HEK293T (cell line): ENCODE results near the gene PEX3.

Source experiments
- CTCF ChIA-PET: fragments of 350-600 bp; formaldehyde crosslinking; extraction: SDS; loops from one replicate; lab custom pipeline; 2021; ENCODE audit warnings: antibody characterized with exemption, inconsistent platforms; lab: Yijun Ruan, JAX
- POLR2A ChIA-PET: fragments of 350-600 bp; formaldehyde crosslinking; extraction: SDS; loops from one replicate; lab custom pipeline; 2020; ENCODE audit warnings: antibody characterized with exemption, inconsistent platforms; lab: Yijun Ruan, JAX
- DNase-seq: peaks from one replicate; pipeline ENCODE4 v3.0.0; 2012; ENCODE audit warnings: mixed read lengths; ENCODE audit errors: extremely low spot score
- ARNT ChIP-seq: fragments of 450-650 bp; IDR thresholded peaks from 2 replicates; pipeline ENCODE4 v1.6.1; 2017; ENCODE audit warnings: mild to moderate bottlenecking
- BHLHE40 ChIP-seq: fragments of 450-650 bp; IDR thresholded peaks from 2 replicates; pipeline ENCODE4 v1.6.1; 2016; ENCODE audit warnings: mild to moderate bottlenecking, moderate library complexity, borderline replicate concordance
- CTBP1 ChIP-seq: fragments of 450-650 bp; IDR thresholded peaks from 2 replicates; pipeline ENCODE4 v1.6.1; 2016; ENCODE audit warnings: borderline replicate concordance
- ELF4 ChIP-seq: fragments of 450-650 bp; IDR thresholded peaks from 2 replicates; pipeline ENCODE4 v1.6.1; 2017; ENCODE audit warnings: antibody characterized with exemption
- FOXA1 ChIP-seq: fragments of 450-650 bp; IDR thresholded peaks from 2 replicates; pipeline ENCODE4 v1.6.1; 2016; ENCODE audit warnings: mild to moderate bottlenecking
- FOXK2 ChIP-seq: fragments of 450-650 bp; IDR thresholded peaks from 2 replicates; pipeline ENCODE4 v1.6.1; 2016; ENCODE audit warnings: mild to moderate bottlenecking
- FOXM1 ChIP-seq: fragments of 450-650 bp; IDR thresholded peaks from 2 replicates; pipeline ENCODE4 v1.6.1; 2017; ENCODE audit warnings: mild to moderate bottlenecking, borderline replicate concordance
- HDGF ChIP-seq: fragments of 450-650 bp; IDR thresholded peaks from 2 replicates; pipeline ENCODE4 v1.6.1; 2017; ENCODE audit warnings: antibody characterized with exemption, borderline replicate concordance
- L3MBTL2 ChIP-seq: fragments of 450-650 bp; conservative IDR thresholded peaks from 2 replicates; pipeline ENCODE4 v1.6.1; 2016; ENCODE audit warnings: mild to moderate bottlenecking
- LEF1 ChIP-seq: fragments of 450-650 bp; IDR thresholded peaks from 2 replicates; pipeline ENCODE4 v1.6.1; 2017; ENCODE audit warnings: mild to moderate bottlenecking, borderline replicate concordance
- NFRKB ChIP-seq: fragments of 450-650 bp; IDR thresholded peaks from 2 replicates; pipeline ENCODE4 v1.6.1; 2016; ENCODE audit warnings: mild to moderate bottlenecking, moderate library complexity
- PKNOX1 ChIP-seq: fragments of 450-650 bp; IDR thresholded peaks from 2 replicates; pipeline ENCODE4 v1.6.1; 2016
- SP1 ChIP-seq: fragments of 450-650 bp; IDR thresholded peaks from 2 replicates; pipeline ENCODE4 v1.6.1; 2017
- SUZ12 ChIP-seq: fragments of 450-650 bp; IDR thresholded peaks from 2 replicates; pipeline ENCODE4 v1.6.1; 2016; ENCODE audit warnings: mild to moderate bottlenecking
- TARDBP ChIP-seq: fragments of 450-650 bp; IDR thresholded peaks from 2 replicates; pipeline ENCODE4 v1.6.1; 2016
- ZNF384 ChIP-seq: fragments of 450-650 bp; IDR thresholded peaks from 2 replicates; pipeline ENCODE4 v1.6.1; 2016

PEX3 gene

GRCh38 chr6:143485967-143486366 is 35.4 kb downstream of the PEX3 start:
- ChIA-PET CTCF (no interaction called here), POLR2A (no interaction called here)
- no peak for DNase-seq
- TF ChIP-seq LEF1 = no peak
- no peak for TF ChIP-seq HDGF
- TF ChIP-seq TARDBP = no peak
- no peak for TF ChIP-seq NFRKB
- TF ChIP-seq FOXA1 = no peak
- TF ChIP-seq ELF4 = no peak
- TF ChIP-seq ZNF384 = no peak
- TF ChIP-seq FOXM1 = no peak
- TF ChIP-seq ARNT = no peak
- no peak for TF ChIP-seq FOXK2
- TF ChIP-seq SP1 = no peak
- TF ChIP-seq L3MBTL2 = no peak
- no peak for TF ChIP-seq BHLHE40
- no peak for TF ChIP-seq CTBP1
- TF ChIP-seq SUZ12 = no peak
- no peak for TF ChIP-seq PKNOX1

- POLR2A ChIA-PET = no interaction called here
- CTCF ChIA-PET = no interaction called here
- DNase-seq = no peak
- TF ChIP-seq PKNOX1 = no peak
- no peak for TF ChIP-seq ZNF384
- no peak for TF ChIP-seq NFRKB
- no peak for TF ChIP-seq SP1
- no peak for TF ChIP-seq BHLHE40
- no peak for TF ChIP-seq LEF1
- no peak for TF ChIP-seq CTBP1
Measured at GRCh38 chr6:143486752-143487151, 36.1 kb downstream of the PEX3 start.

GRCh38 chr6:143490244-143490643 is 39.6 kb downstream of the PEX3 start:
- TF ChIP-seq FOXK2 (no peak), ARNT (no peak)
- ChIA-PET POLR2A (interaction anchor here (1.3 kb wide), 1 partner anchor 40 kb away, joined by 6 read pairs; the partner anchor contains the start of genes ADAT2 and PEX3), CTCF (no interaction called here)
- no peak for DNase-seq

GRCh38 chr6:143490775-143491174 is 40.2 kb downstream of the PEX3 start:
- CTCF ChIA-PET = no interaction called here
- POLR2A ChIA-PET = interaction anchor here (1.3 kb wide), 1 partner anchor 40 kb away, joined by 6 read pairs; the partner anchor contains the start of genes ADAT2 and PEX3
- TF ChIP-seq ELF4 = no peak
- no peak for TF ChIP-seq CTBP1
- TF ChIP-seq SP1 = no peak
- no peak for TF ChIP-seq HDGF
- TF ChIP-seq NFRKB = no peak
- TF ChIP-seq SUZ12 = no peak
- no peak for DNase-seq

GRCh38 chr6:143496974-143497373 is 46.4 kb downstream of the PEX3 start:
- DNase-seq = no peak
- ChIA-PET CTCF (no interaction called here), POLR2A (no interaction called here)
- no peak for TF ChIP-seq ZNF384
- TF ChIP-seq TARDBP = no peak
- no peak for TF ChIP-seq LEF1
- no peak for TF ChIP-seq ELF4
- no peak for TF ChIP-seq HDGF
- no peak for TF ChIP-seq PKNOX1
- no peak for TF ChIP-seq FOXM1
- no peak for TF ChIP-seq ARNT
- no peak for TF ChIP-seq SP1
- no peak for TF ChIP-seq FOXA1
- TF ChIP-seq NFRKB = no peak
- TF ChIP-seq CTBP1 = no peak
- TF ChIP-seq FOXK2 = no peak
- TF ChIP-seq L3MBTL2 = no peak
- TF ChIP-seq BHLHE40 = no peak
- TF ChIP-seq SUZ12 = no peak

GRCh38 chr6:143498428-143498827 is 47.8 kb downstream of the PEX3 start:
- TF ChIP-seq SUZ12 (no peak), FOXM1 (no peak), L3MBTL2 (no peak), PKNOX1 (no peak), ARNT (no peak), CTBP1 (no peak), FOXA1 (no peak), HDGF (no peak), BHLHE40 (no peak), ZNF384 (no peak), SP1 (no peak), LEF1 (no peak), ELF4 (no peak)
- CTCF ChIA-PET = no interaction called here
- POLR2A ChIA-PET = no interaction called here

More at GRCh38 chr6:143498428-143498827, 47.8 kb downstream of the PEX3 start:
- DNase-seq = no peak
